Astrocyte of the spinal cord (primary cell): Measurements from ENCODE around the gene PRKAR2B.

Experiments used
- DNase-seq: peaks from one replicate; pipeline ENCODE4 v3.0.0; 2011; ENCODE audit warnings: low read depth, low spot score
- H3K4me3 ChIP-seq: 2 replicates; pipeline ENCODE4 v1.5.1; 2011; ENCODE audit warnings: low read depth, mild to moderate bottlenecking, low read length, moderate library complexity
- CTCF ChIP-seq: IDR thresholded peaks from 2 replicates; pipeline ENCODE4 v1.5.1; 2012; ENCODE audit warnings: low read depth, mild to moderate bottlenecking, low read length, inconsistent platforms
- in situ Hi-C: cut with HindIII; loops from 2 replicates; pipeline ENCODE4 v1.10.0; 2017; ENCODE audit warnings: low sequenced_read_pairs

Gene PRKAR2B

GRCh38 chr7:107025449-107026103 lies 18.9 kb upstream of the PRKAR2B start:
- no peak overlapping the region for H3K4me3 ChIP-seq
- no peak for DNase-seq
- in situ Hi-C loops = no loop called here
- TF ChIP-seq CTCF = no peak

- DNase-seq = no peak
- no peak overlapping the region for H3K4me3 ChIP-seq
- no peak for TF ChIP-seq CTCF
- in situ Hi-C loops = no loop called here
These were observed 18.3 kb upstream of the PRKAR2B start for GRCh38 chr7:107026166-107026565.

GRCh38 chr7:107027208-107027607 lies 17.3 kb upstream of the PRKAR2B start:
- DNase-seq = no peak
- in situ Hi-C loops = no loop called here
- no peak overlapping the region for H3K4me3 ChIP-seq
- no peak for TF ChIP-seq CTCF

GRCh38 chr7:107029061-107029763 lies 15.3 kb upstream of the PRKAR2B start:
- DNase-seq = no peak
- H3K4me3 ChIP-seq = no peak overlapping the region
- in situ Hi-C loops = no loop called here
- no peak for TF ChIP-seq CTCF

- no peak for TF ChIP-seq CTCF
- in situ Hi-C loops = no loop called here
- no peak overlapping the region for H3K4me3 ChIP-seq
- no peak for DNase-seq
These were observed 14.7 kb upstream of the PRKAR2B start for GRCh38 chr7:107029764-107030286.

- H3K4me3 ChIP-seq = no peak overlapping the region
- no peak for DNase-seq
- in situ Hi-C loops = no loop called here
- TF ChIP-seq CTCF = no peak
These were observed 12.5 kb upstream of the PRKAR2B start for GRCh38 chr7:107032050-107032449.
